GM18907 (cell line): ENCODE results near the gene TCF12.

Experiments
- ATAC-seq: cut with Tn5 transposase; IDR thresholded peaks from one replicate; pipeline ENCODE4 v1.9.1; 2021; ENCODE audit warnings: mild to moderate bottlenecking, moderate library complexity; ENCODE audit not compliant: unreplicated experiment

TCF12 gene

GRCh38 chr15:57041416-57041815, 123.0 kb downstream of the TCF12 start:
- no peak for ATAC-seq

- no peak for ATAC-seq
These were observed 125.7 kb downstream of the TCF12 start for GRCh38 chr15:57044072-57044702.

GRCh38 chr15:57044970-57045369, 126.5 kb downstream of the TCF12 start:
- ATAC-seq: no peak

GRCh38 chr15:57045741-57046382, 127.4 kb downstream of the TCF12 start:
- peak; percentile 88 for ATAC-seq

GRCh38 chr15:57048930-57049549, 130.6 kb downstream of the TCF12 start:
- ATAC-seq: no peak

GRCh38 chr15:57053470-57053869, 135.0 kb downstream of the TCF12 start:
- no peak for ATAC-seq

GRCh38 chr15:57054204-57054750, 135.8 kb downstream of the TCF12 start:
- no peak for ATAC-seq

- ATAC-seq: no peak
These were observed 137.9 kb downstream of the TCF12 start for GRCh38 chr15:57056357-57056756.

- no peak for ATAC-seq
These were observed 138.9 kb downstream of the TCF12 start for GRCh38 chr15:57057134-57057930.

- no peak for ATAC-seq
These were observed 140.7 kb downstream of the TCF12 start for GRCh38 chr15:57059026-57059660.

- ATAC-seq: no peak
These were observed 142.4 kb downstream of the TCF12 start for GRCh38 chr15:57060799-57061198.

- ATAC-seq: no peak
These were observed 142.8 kb downstream of the TCF12 start for GRCh38 chr15:57061281-57061680.

- ATAC-seq: no peak
These were observed 143.3 kb downstream of the TCF12 start for GRCh38 chr15:57061696-57062095.

GRCh38 chr15:57064033-57064432, 145.6 kb downstream of the TCF12 start:
- no peak for ATAC-seq

- no peak for ATAC-seq
These were observed 151.0 kb downstream of the TCF12 start for GRCh38 chr15:57069423-57069822.

GRCh38 chr15:57070674-57071073, 152.2 kb downstream of the TCF12 start:
- no peak for ATAC-seq

- ATAC-seq: peak; percentile 58
These were observed 161.0 kb downstream of the TCF12 start for GRCh38 chr15:57079446-57079845.

GRCh38 chr15:57079931-57080620, 161.6 kb downstream of the TCF12 start:
- ATAC-seq: no peak

GRCh38 chr15:57082054-57082728, 163.7 kb downstream of the TCF12 start:
- ATAC-seq: no peak

- ATAC-seq: no peak
These were observed 165.7 kb downstream of the TCF12 start for GRCh38 chr15:57084192-57084591.
